ENCODE results near the gene MRPL4.

DNA sequence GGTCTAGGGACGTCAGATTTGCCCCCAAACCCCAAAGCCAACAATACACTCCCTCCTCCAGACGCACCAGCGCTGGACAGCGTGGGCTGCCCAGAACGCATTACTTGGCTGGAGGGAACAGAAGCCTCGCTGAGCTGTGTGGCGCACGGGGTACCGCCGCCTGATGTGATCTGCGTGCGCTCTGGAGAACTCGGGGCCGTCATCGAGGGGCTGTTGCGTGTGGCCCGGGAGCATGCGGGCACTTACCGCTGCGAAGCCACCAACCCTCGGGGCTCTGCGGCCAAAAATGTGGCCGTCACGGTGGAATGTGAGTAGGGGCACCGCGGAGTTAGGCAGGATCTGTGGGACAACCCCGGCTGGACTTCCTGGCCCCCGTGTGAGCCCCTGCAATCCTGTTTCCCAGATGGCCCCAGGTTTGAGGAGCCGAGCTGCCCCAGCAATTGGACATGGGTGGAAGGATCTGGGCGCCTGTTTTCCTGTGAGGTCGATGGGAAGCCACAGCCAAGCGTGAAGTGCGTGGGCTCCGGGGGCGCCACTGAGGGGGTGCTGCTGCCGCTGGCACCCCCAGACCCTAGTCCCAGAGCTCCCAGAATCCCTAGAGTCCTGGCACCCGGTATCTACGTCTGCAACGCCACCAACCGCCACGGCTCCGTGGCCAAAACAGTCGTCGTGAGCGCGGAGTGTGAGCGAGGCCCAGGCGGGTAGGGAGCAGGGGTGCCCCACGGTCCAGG lies 41.8 kb downstream of the MRPL4 start:
- TF ChIP-seq, protein P1, sequence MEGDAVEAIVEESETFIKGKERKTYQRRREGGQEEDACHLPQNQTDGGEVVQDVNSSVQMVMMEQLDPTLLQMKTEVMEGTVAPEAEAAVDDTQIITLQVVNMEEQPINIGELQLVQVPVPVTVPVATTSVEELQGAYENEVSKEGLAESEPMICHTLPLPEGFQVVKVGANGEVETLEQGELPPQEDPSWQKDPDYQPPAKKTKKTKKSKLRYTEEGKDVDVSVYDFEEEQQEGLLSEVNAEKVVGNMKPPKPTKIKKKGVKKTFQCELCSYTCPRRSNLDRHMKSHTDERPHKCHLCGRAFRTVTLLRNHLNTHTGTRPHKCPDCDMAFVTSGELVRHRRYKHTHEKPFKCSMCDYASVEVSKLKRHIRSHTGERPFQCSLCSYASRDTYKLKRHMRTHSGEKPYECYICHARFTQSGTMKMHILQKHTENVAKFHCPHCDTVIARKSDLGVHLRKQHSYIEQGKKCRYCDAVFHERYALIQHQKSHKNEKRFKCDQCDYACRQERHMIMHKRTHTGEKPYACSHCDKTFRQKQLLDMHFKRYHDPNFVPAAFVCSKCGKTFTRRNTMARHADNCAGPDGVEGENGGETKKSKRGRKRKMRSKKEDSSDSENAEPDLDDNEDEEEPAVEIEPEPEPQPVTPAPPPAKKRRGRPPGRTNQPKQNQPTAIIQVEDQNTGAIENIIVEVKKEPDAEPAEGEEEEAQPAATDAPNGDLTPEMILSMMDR (IDR thresholded peaks at IDR 0.05), result no peak
- TF ChIP-seq JUND (IDR thresholded peaks at IDR 0.05) (no peak), EP300 (IDR thresholded peaks at IDR 0.05; ENCODE audit: borderline replicate concordance in 1 of 2, low read depth in 1 of 2, low read length in 1 of 2) (no peak), POLR2AphosphoS5 (IDR thresholded peaks at IDR 0.05; ENCODE audit: low read depth, low read length) (no peak), MXI1 (IDR thresholded peaks at IDR 0.05; ENCODE audit: low read depth, low read length) (no peak), TEAD4 (IDR thresholded peaks at IDR 0.05; ENCODE audit: borderline replicate concordance, insufficient read depth) (no peak), FOXJ3 (CRISPR knock-in tag; IDR thresholded peaks at IDR 0.05) (no peak), RCOR1 (IDR thresholded peaks at IDR 0.05; ENCODE audit: low read length) (no peak)
- TF ChIP-seq, protein P2, sequence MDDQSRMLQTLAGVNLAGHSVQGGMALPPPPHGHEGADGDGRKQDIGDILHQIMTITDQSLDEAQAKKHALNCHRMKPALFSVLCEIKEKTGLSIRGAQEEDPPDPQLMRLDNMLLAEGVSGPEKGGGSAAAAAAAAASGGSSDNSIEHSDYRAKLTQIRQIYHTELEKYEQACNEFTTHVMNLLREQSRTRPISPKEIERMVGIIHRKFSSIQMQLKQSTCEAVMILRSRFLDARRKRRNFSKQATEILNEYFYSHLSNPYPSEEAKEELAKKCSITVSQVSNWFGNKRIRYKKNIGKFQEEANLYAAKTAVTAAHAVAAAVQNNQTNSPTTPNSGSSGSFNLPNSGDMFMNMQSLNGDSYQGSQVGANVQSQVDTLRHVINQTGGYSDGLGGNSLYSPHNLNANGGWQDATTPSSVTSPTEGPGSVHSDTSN (IDR thresholded peaks at IDR 0.05), result no peak
